GM03348 (cell line): ENCODE results near the gene ELN.
"Not testable (repeated sequence)": the region's sequence is repeated elsewhere in the genome, so short reads cannot be mapped to it uniquely, and the experiment has no call there.

ENCODE experiments used
- DNase-seq: peaks from one replicate; pipeline ENCODE4 v3.0.0; 2012; ENCODE audit warnings: low spot score

The ELN gene

DNA sequence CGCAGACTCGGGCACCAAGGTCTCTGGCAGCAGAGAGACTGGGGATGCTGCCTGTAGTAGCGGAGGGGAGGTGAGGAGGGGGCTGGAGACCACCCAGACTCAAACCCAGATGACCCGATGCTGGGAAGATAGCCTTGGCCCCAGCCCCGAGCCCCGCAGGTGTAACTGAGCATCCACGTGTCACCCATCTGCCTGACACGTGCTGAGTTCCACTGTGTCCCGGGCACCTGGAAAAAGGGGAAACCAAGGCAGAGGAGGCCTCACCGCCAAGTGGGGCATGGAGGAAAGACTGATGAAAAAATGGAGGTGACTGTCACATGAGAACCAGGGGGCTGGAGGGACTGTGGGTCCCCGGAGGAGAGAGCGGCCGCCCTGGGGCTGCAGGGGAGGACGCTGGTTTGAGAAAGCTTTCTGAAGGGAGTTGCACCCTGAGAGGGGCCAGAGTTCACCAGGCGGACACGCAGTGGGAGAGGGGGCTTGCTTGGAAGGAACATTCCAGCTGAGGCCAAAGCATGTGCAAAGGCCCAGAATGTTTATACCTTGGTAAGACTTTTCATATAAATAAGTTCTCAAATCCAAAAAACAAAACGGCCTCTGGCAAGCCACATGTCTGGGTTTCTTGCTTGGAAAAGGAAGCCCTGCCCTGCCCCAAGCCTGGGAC, 27.4 kb upstream of the ELN start:
- DNase-seq = no peak

DNA sequence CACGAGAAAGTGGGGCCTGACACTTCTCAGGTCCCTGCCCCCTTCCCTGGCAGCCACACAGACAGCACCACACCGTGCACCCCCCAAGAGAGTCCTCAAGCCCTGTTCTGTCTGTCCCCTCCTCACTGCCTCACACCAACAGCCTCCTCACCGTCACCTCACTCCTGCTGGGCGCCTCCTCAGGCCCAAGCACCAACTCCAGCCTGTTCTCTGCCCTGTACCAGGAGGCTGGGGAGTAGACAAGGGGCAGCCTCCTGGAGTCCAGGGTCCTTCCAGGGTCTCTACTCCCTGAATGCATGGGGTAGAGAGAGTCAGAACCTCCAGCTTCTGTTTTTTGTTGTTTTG, 26.9 kb upstream of the ELN start:
- DNase-seq = no peak

DNA sequence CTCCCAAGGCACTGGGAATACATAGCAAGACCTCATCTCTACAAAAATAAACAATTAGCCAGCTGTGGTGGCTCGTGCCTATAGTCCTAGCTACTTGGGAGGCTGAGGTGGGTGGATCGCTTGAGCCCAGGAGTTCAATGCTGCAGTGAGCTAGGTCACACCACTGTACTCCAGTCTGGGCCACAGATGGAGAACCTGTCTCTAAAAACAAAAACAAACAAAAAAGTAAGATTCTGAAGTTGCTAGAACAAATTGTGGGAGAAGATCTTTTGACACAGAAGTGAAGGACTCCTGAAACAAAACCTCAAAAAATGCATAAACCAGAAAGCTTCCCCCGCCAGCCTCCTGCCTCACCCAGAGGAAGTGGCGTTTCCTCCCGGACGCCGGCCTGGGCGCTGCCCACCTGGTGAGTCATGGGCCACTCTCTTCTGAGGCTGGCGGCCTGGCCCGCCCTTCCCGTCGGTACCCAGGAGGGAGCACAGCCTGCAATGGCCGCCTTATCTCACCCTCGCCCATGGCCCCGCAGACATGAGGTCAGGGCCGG, 25.4 kb upstream of the ELN start:
- peak; percentile 87 for DNase-seq

DNA sequence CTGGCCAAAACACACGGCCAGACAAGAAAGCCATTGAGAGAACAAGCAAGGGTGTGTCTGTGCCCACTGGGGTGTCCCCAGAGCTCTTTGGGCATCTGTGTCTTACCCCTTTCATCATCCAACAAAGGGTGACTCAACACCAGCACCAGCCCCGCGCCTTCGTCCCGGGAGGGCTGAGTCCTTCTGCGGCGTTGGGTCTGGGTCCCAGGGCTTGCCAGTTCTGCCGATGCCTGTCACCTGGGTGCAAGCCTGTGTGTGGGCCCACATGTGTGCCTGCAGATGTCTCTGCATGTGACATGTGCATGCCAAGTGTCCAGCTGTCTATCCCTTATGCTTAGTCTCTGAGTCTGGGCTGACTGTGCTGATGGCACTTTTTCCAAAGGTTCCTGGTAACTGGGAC, 24.4 kb upstream of the ELN start:
- no peak for DNase-seq

DNA sequence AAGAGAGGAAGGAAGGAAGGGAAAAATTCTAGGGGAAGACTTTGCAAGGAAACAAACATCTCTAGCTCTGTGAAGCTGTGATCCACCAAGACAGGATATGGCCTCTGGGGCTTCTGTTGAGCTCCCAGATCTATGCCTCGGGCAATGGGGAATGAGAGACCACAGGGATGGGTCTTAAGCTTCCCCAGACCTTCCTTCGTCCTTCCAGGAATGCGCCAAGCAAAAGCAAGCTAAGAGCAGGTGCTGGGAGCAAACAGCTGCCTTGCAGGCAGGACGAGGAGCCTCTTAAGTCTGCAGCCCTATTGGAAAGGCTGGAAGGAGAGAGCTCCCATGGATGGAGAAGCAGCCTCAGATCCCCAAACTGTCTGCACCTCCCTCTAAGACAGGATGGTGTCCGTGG, 21.9 kb upstream of the ELN start:
- no peak for DNase-seq

DNA sequence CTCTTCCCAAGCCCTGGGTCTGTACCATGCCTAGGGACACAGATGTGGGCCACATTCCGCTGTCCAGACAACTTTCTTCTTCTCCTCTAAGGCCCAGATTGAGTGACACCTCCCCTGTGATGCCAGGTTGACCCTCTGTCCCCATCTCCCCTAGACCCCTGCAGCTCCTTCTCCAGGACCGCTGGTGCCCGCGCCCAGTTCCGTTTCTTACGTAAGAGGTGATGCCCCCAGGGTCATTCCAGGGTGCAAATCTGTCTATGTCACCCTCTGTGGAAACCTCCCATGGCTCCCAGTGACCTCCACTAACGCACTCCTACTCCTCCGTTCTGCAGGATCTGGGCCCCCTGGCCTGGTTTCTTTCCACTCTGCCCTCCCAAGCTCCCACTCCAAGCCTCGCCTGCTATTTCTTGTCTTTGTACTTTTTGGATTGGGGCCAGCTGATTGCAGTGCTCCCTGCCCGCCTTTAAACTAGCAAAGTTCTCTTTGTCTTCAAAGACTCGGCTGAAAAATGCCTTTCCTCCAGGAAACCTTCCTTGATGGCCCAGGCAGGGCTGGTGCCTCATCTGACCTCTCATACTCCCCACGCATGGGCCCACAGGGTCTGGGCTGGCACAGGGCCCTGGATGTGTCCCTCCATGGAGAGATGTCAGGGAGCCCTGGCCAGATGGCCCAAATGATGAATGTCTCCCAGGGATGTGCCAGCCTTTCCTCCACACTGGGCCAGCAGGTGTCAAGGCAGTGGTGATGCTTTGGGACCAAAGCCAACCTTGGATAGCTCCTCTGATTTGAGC, 21.3 kb upstream of the ELN start:
- DNase-seq = no peak

DNA sequence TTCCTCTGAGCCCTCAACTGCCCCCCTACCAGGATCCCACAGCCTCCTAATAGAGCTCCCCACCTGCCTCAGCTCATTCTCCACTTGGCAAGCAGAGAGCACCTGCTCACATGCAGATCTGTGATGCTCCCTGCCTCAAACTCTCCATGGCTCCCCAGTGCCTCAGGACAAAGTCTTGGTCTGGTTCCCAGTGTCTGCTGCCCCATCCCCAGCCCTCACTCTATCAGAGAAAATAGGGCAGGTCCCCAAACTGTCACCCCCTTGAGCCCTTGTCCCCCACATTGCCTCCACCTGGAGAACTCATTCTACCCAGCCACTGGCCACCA, 20.8 kb upstream of the ELN start:
- no peak for DNase-seq

DNA sequence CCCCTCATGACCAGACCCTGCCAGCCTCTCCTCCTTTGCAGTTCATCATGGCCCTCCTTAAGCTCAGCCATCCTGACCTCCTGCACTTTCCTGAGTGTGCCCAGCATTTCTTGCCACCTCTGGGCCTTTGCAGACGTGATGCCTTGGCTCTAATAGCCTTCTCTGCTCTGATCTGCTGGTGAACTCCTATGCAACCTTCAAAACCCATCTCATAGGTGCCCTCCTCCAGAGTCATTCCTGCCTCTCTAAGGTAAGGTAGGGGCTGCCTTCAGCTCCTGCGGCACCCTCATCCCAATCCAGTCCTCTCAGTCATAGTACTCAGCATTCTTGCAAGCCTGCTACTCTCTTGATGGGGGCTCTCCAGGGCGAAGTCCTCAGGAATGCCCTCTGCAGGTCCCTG, 19.3 kb upstream of the ELN start:
- no peak for DNase-seq

DNA sequence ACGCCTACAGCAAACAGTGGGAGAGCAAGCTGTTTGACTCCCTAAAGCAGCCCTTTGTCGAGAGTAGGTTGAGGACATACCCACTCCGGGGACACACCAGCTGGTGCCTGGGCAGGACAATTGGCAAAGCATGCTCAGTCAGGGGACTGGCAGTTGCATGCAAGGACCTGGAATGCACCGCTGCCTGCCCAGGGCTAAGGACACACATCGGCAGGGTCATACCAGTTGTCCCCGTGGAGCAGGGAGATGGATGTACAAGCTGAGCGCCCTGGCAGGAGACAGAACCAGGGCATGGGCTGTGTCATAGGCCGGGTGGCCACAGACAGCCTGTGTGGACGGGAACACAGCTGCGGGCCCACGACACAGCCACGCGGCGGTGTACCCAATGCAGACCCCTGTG, 18.3 kb upstream of the ELN start:
- no peak for DNase-seq

DNA sequence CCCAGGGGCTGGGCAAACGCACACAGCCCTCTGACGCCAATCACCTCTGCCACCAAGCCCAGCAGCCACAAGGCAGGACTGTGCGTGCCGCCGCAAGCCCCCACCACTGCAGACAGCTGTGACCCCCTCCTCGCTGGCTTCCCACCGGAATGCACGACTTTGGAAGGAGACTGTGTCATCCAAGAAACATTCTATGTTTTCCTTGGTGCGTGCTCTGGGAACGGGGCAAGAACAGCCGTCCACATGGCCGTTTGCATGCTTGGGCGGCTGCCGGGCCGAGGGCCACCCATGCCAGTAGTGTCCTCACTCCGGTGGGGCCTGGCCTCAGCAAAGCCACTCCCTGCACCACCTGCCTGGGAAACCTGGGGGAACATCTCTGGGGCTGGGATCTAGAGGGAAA, 17.6 kb upstream of the ELN start:
- DNase-seq = no peak

DNA sequence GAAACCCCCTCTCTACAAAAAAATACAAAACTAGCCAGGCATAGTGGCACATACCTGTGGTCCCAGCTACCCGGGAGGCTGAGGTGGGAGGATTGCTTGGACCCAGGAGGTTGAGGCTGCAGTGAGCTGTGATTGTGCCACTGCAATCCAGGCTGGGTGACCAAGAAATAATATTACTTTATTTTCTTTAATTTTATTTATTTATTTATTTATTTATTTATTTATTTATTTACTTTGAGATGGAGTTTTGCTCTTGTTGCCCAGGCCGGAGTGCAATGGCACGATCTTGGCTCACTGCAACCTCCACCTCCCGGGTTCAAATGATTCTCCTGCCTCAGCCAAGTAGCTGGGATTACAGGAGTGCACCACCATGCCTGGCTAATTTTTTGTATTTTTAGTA, 16.6 kb upstream of the ELN start:
- not testable (repeated sequence) for DNase-seq

DNA sequence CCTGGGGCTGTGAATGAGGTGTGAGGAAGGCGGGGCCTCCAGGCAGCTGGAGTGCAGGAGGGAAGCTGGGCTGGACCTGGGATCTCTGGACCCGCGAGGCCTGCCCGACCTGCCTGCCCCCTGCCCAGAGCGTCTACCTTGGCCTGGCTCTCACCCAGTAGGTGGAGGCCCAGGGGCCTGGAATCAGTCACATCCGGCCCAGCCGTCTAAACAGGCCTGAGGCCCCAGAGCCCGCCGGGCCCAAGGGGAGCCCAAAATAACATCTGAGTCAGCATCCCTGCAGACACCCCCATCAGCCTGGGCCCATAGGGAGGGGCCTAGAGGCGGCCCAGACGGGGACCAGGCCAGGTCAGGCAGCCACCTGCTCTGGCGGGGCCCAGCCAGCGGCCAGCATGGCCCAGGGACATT, 15.1 kb upstream of the ELN start:
- no peak for DNase-seq

DNA sequence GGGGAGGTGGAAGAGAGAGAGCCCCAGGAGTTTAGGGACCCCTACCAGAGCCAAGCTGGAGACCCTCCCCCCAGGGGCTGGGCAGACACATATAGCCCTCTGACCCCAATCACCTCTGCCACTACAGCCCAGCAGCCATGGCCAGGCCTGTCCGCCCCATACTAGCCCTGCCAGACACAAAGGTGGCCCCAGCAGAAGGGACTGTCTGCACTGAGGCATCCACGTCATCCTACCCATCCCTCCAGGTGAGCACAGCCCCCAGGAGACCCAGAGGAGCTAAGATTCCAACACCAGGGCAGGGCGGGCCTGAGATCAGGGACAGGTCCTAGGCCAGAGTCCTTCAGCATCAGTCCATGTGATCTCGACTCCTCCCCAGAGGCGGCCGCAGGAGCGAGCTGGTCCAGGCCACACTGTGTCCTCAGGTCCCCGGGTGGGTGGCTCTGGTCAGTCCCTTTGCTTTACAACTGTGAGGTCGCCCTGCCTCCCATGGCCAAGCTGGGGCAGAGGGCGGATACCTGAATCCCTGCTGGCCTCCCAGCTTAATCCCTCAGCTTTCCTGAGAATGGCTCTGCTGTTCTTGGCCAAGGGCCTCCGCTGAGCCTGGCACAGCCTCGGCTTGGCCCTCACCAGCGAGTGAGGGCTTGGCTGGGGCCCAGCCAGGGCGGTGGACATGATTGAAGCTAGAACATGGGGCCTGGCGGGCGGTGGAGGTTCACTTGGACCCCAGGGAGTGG, 14.3 kb upstream of the ELN start:
- no peak for DNase-seq

DNA sequence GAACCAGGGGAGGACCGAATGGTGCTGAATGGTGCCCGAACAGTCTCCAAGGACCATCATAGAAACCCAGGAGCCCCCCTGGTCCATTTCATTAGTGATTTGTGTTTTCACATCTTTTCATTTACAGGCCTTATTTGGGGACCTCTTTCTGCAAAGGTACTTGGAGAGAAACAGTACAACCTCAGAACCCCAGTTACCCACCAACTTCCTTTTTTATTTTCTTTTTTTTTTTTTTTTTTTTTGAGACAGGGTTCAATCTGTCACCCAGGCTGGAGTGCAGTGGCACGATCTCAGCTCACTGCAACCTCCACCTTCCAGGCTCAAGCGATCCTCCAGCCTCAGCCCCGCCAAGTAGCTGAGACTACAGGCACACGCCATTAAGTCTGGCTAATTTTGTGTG, 13.0 kb upstream of the ELN start:
- no peak for DNase-seq

DNA sequence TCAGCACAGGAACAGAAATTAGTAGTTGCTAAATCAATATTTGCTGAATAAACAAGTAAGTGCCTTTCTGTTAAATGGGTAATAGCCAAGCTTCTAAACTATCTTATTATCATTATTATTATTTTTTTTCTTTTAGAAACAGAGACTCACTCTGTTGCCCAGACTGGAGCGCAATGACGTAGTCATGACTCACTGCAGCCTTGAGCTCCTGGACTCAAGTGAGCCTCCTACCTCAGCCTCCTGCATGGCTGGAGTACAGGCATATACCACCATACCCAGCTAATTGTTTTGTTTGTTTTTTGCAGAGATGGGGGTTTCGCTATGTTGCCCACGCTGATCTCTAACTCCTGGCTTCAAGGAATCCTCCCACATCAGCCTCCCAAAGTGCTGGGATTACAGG, 12.3 kb upstream of the ELN start:
- no peak for DNase-seq

DNA sequence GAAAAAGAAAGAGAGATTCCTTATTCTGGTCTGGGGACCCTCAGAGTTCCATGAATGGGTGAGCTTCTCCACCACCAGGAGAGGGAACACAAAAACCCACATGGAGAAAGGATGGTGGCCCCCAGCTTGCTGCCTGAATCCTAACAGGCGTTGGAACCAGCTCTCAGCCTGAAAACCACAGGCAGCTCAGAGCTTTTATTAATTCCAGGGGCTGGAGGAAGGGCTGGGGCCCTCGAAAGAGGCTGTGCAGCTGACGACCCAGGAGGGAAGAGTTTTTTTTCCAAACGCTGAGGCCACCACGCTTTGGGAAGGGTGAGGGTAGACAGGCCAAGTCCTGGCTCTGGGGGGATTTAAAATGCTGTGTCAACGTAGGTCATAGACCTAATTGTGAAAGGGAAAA, 10.8 kb upstream of the ELN start:
- DNase-seq = no peak

DNA sequence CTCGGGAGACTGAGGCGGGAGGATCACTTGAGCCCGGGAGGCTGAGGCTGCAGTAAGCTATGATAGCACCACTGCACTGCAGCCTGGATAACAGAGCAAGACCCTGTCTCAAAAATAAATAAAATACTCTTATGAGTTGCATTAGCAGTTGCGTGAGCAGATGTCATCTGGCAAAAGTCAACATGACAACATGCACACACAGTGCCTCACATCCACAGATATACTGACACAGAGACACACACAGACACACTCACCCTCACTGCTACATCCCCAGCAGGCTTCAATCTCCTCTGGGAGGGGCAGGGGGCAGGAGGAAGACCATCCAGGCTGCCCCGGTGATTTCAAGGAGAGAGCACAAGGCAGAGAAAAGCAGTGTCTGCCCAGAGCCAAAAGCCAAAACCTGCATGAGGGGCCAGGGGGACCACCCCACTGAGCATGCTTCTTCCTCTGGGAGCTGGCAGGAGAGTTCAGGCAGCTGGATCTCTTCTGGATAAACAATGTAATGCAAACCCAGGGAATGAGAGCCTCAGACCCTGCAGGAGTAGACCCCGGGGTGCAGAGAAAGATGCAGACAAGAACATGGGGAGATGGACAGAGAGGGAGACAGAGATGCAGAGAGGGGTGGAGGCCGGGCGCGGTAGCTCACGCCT, 9.6 kb upstream of the ELN start:
- no peak for DNase-seq

DNA sequence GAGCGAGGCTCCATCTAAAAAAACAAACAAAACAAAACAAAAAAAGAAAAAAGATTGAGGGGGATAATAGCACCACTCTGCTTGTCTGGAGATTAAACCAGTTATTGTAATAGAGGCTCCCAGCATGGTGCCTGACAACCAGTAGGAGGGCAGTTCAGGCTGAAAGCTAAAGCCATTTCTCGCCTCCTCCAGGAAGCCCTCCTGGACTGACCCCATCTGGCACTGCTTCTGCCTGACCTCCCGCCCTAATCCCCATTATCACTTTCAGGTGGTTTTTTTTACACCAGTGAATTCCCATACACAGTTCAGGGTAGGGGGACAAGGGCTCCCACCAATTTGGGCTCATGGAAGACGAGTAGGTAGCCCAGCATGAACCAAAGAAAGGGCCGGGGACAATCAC, 8.8 kb upstream of the ELN start:
- DNase-seq = no peak

DNA sequence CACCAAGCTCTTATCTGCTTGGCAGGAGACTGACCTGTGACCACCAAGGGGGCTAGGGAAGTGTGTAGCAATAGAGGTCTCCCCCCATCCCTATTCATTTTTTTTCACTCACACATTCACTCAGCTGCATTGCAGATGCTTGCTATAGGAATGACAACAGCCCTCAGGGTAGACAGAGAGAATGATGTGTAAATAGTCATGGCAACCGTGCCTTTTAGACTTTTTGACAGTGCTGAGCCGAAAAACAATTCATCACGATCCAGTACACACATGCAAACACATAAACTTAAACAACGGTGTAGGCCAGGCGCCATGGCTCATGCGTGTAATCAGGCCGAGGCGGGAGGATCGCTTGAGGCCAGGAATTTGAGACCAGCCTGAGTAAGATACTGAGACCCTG, 7.6 kb upstream of the ELN start:
- no peak for DNase-seq

DNA sequence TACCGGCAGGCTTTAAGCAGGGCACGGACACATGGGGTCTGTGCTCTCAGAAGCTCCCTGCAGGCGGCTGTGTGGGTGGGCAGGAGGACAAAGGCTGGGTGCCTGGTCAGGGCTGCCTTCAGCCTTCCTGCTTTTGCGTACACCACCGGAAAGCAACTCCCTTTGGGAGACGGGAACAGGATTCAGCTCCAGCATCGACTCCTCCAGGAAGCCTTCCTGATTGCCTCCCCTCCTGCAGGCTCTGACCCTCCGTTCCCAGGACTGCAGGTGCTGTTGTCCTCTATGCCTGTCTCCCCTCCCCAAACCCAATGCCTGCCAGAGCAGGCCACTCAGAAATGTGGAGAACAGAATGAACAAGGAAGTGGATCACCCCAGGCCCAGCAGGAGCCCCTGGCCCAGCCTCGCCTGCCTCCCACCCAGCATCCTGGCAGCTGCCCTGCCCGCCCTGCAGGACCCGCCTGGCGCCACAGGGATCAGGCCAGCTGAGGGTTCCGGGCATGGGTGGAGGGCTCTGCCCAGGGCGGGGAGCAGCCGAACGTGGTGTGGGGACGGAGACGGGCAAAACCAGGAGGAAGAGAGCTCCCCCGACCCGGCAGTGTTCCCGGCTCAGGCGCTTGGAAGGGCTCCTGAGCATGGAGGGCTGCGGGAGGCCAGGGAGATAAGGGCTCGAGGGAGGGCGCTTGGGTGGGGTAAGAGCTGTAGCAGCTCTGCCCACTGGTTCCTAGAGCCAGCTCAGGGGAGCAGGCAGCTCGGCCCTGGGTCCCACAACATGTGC, 6.2 kb upstream of the ELN start:
- no peak for DNase-seq

DNA sequence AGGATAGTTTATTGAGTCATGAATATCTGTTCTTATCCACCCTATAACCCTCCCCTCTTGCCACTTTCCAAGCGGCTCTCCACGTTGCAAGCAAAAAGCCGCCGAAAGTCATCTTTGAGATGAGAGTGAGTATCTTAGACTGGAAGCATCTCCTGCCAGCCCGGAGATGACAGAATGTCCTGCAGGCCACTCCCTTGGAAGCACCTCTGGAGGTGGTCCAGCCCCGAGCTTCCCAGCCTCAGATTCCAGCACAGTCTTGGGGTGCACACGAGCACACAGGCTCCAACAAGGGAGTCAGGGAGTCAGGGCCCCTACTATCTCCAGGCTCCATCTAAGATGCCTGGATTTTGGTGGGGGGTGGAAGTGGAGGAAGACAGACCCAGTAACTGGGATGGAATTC, 5.5 kb upstream of the ELN start:
- DNase-seq = no peak

DNA sequence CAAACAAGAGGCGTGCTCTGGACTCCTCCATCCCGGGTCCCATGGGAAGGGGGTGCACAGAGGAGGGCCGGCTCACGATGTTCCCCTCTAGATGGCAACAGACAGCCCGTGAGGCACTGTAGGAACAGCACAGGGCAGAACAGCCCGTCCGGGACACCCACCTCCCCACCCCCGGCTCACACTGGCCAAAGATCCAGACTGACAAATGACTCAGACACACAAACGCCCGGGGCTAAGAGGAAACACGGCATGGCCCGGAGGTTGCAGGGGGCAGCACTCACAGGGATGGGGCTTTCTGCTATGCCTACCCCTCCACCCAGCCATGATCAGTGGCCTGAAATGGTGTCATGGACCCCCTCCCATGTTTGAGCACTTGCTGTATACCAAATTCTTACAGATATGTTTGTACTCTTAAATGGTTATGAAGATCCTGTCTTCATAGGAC, 4.9 kb upstream of the ELN start:
- peak; percentile 89 for DNase-seq
